Activated naive CD8-positive, alpha-beta T cell treated with anti-CD3 and anti-CD28 coated beads, Interleukin-2, amount 50 U/mL, for 24 hours (primary cell): Measurements from ENCODE around the gene IL1RAPL1.

ENCODE experiments used
- ATAC-seq: fragments of 150-1000 bp; cut with Tn5 transposase; one replicate; pipeline ENCODE4 v1.10.0; 2021
- DNase-seq: peaks from one replicate; pipeline ENCODE4 v3.0.0; 2021
- H3K27ac Mint-ChIP-seq: one replicate; pipeline ENCODE4 v1.8.0; 2021; ENCODE audit warnings: mild to moderate bottlenecking, mixed read lengths
- H3K27me3 Mint-ChIP-seq: one replicate; pipeline ENCODE4 v1.8.0; 2021; ENCODE audit warnings: mixed read lengths
- H3K36me3 Mint-ChIP-seq: one replicate; pipeline ENCODE4 v1.8.0; 2021; ENCODE audit warnings: low read depth, mixed read lengths
- H3K4me1 Mint-ChIP-seq: one replicate; pipeline ENCODE4 v1.8.0; 2021; ENCODE audit warnings: mixed read lengths
- H3K4me3 Mint-ChIP-seq: one replicate; pipeline ENCODE4 v1.8.0; 2021; ENCODE audit warnings: mild to moderate bottlenecking, moderate library complexity, mixed read lengths
- H3K9me3 Mint-ChIP-seq: one replicate; pipeline ENCODE4 v1.8.0; 2021; ENCODE audit warnings: mixed read lengths

The IL1RAPL1 gene

DNA sequence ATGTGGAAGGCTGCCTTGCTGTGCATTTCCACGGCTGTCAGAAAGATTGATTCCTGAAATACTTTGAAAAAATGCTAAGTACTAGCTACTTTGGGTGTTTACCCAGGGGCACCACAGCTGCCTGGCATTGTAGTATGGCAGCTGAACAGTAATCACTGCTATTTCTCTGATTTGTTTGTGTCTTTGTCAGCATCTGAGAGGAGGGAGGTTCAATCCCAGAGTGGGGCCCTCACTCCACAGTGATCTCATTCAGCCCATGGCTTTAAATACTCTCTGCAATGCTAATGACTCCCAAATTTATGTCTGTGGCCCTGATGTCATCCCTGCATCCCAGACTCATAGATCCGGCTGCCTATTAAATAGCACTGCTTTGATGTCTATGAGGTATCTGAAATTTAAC is 1052.9 kb downstream of the IL1RAPL1 start:
- H3K9me3 Mint-ChIP-seq: no peaks in the 10 kb centered on the region

DNA sequence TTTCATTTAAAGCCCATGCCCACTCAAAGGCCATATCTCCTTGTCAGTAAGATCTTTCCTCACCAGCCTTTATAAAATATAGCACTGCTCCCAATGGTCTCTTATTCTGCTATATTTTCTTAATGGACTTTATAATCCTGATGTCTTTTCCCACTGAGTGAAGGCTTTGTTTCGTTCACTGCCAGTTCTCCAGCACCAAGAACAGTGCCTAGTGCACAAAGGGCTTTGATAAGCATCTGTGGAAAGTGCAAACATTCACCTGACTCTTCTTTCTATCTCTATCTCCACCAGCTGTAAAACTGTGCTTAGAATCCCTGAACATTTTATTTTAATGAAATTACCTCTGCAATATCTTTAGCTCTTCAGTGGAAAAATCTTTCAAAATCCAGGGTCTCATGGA is 1054.2 kb downstream of the IL1RAPL1 start:
- DNase-seq (no peak), ATAC-seq (no peak)
- Mint-ChIP-seq H3K36me3 (no peaks in the 10 kb centered on the region), H3K4me3 (no peak overlapping the region), H3K27ac (no peak overlapping the region), H3K9me3 (no peaks in the 10 kb centered on the region), H3K27me3 (no peaks in the 10 kb centered on the region), H3K4me1 (no peaks in the 10 kb centered on the region)

More for the DNA sequence above, 1052.9 kb downstream of the IL1RAPL1 start:
- no peaks in the 10 kb centered on the region for H3K4me1 Mint-ChIP-seq
- no peaks in the 10 kb centered on the region for H3K27me3 Mint-ChIP-seq
- ATAC-seq: no peak
- H3K36me3 Mint-ChIP-seq: no peaks in the 10 kb centered on the region
- H3K27ac Mint-ChIP-seq: no peak overlapping the region
- no peak overlapping the region for H3K4me3 Mint-ChIP-seq
- no peak for DNase-seq

DNA sequence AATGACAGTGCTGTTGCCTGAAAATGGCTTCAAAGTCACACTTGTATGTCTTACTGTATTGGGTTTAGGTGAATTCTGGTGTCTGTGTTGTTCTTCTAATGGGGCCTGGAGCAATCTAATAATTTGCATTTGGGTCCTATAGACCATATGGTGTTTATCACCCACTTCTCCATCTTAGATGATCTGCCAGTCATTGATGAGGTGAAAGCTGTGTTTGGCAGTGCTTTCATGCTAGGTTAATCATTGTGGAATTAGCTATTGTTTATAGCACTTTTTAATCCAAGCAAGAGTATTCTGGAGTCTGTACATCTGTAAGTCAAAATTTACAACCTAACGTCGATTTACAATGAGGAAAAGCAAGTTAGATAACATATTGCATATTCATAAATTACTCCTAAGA is 1055.9 kb downstream of the IL1RAPL1 start:
- Mint-ChIP-seq H3K4me1 (no peaks in the 10 kb centered on the region), H3K36me3 (no peaks in the 10 kb centered on the region), H3K9me3 (no peaks in the 10 kb centered on the region), H3K27ac (no peak overlapping the region), H3K4me3 (no peak overlapping the region), H3K27me3 (no peaks in the 10 kb centered on the region)
- no peak for DNase-seq
- ATAC-seq: no peak

DNA sequence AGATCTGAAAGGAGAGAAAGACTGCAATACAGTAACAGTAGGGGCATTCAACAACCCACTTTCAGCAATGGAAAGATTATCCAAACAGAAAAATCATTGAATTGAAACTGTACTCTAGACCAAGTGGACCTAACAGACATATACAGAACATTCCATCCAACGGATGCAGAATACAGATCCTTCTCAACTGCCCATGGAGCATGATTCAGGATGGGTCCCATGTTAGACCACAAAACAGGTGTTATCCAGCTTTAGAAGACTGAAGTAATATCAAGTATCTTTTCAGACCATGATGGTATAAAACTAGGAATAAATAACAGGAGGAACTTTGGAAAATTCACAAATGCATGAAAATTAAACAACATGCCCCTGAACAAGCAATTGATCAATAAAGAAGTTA is 1060.9 kb downstream of the IL1RAPL1 start:
- H3K36me3 Mint-ChIP-seq: no peaks in the 10 kb centered on the region
- no peaks in the 10 kb centered on the region for H3K27me3 Mint-ChIP-seq
- ATAC-seq: no peak

DNA sequence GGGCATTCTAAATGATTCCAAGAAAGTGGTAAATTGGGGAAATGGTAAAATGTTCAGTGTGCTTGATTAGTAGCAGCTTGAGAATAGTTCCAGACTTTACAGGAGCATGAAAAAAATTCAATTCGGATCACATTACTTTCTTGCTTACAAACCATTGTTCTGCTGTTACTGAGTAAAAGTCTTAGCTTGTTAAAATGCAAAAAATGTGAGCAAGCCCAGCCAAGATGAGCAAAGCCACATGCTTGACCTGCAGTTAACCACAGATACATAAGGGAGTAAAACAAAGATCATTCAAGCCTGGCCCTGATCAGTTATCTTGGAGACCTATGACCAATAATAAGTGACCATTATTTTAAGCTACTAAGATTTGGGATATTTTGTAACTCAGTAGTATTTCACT is 1065.2 kb downstream of the IL1RAPL1 start:
- DNase-seq (no peak), ATAC-seq (no peak)
- no peaks in the 10 kb centered on the region for H3K4me1 Mint-ChIP-seq
- H3K27me3 Mint-ChIP-seq: no peaks in the 10 kb centered on the region
- no peak overlapping the region for H3K4me3 Mint-ChIP-seq
- no peak overlapping the region for H3K27ac Mint-ChIP-seq
- peaks cover 14% of the 10 kb centered on the region for H3K9me3 Mint-ChIP-seq
- no peaks in the 10 kb centered on the region for H3K36me3 Mint-ChIP-seq

More for the DNA sequence above, 1060.9 kb downstream of the IL1RAPL1 start:
- Mint-ChIP-seq H3K27ac (no peak overlapping the region), H3K4me1 (no peaks in the 10 kb centered on the region), H3K4me3 (no peak overlapping the region), H3K9me3 (peaks cover 6% of the 10 kb centered on the region)
- no peak for DNase-seq

DNA sequence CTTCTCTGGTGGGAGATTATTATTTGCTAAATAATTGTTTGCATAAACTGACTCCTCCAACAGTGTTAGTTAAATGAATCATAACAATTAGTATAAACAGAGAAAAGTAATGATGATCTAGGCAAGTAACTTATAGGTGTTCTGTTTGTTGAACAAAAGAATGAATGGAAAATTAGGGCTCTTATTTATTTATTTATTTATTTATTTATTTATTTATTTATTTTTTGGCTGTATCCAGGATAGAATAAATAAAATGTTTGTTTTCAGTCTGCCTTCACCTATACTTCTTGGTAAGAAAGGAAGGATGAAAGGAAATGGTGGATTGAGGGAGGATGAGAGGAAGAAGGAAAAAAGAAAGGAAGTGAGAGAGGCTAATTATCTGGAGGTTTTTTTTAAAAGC is 1066.5 kb downstream of the IL1RAPL1 start:
- Mint-ChIP-seq H3K4me1 (no peaks in the 10 kb centered on the region), H3K27ac (no peak overlapping the region), H3K9me3 (peaks cover 14% of the 10 kb centered on the region)

DNA sequence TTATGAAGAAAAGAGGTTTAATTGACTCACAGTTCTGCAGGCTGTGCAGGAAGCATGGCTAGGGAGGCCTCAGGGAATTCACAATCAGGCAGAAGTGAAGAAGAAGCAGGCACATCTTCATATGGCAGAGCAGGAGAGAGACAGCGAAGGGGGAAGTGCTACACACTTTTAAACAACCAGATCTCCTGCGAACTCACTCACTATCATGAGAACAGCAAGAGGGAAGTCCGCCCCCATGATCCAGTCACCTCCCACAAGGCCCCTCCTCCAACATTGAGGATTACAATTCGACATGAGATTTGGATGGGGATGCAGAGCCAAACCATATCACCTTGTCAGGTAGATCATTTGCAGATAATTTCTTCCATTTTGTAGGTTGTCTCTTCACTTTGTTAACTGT is 1072.7 kb downstream of the IL1RAPL1 start:
- Mint-ChIP-seq H3K27ac (no peak overlapping the region), H3K9me3 (peaks cover 8% of the 10 kb centered on the region), H3K4me3 (no peak overlapping the region), H3K4me1 (no peaks in the 10 kb centered on the region), H3K27me3 (no peaks in the 10 kb centered on the region), H3K36me3 (no peaks in the 10 kb centered on the region)
- no peak for ATAC-seq
- DNase-seq: no peak

More for the DNA sequence above, 1066.5 kb downstream of the IL1RAPL1 start:
- DNase-seq: no peak
- H3K27me3 Mint-ChIP-seq: no peaks in the 10 kb centered on the region
- no peak overlapping the region for H3K4me3 Mint-ChIP-seq
- no peaks in the 10 kb centered on the region for H3K36me3 Mint-ChIP-seq
- no peak for ATAC-seq

DNA sequence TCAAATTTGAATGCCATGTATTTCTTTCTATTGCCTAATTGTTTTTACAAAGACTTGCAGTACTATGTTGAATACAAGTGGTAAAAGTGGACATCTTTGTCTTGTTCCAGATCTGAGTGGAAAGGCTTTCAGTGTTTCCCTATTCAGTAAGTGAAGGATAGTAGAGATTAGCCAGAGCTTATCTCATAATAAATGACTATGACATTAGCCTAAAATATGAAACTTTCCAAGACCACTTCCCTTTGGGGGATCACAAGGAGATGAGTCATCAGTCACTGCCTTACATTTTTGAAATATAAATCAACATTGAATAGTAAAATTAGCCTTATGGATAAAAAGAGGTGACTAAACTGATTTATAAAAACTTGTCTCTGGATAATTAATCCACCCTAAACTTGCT is 1074.0 kb downstream of the IL1RAPL1 start:
- DNase-seq (no peak), ATAC-seq (no peak)
- Mint-ChIP-seq H3K4me3 (no peak overlapping the region), H3K27me3 (no peaks in the 10 kb centered on the region), H3K4me1 (no peaks in the 10 kb centered on the region), H3K36me3 (no peaks in the 10 kb centered on the region), H3K27ac (no peak overlapping the region), H3K9me3 (peaks cover 8% of the 10 kb centered on the region)

DNA sequence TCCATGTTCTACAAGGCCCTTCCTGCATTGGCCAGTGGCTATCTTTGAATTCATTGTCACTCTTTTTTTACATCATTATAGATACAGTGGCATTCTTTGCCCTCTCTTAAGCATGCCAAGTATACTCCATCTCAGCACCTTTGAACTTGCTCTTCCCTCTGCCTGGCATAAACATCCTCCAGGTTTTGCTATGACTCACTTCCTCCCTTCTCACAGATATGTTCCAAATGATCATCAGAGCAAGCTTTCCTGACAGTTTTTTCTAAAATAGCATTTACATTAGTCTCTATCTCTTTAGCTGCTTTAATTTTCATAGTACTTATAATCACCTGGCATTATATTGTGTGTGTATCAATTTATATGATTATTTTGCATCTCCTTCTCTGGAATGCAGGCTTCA is 1074.9 kb downstream of the IL1RAPL1 start:
- H3K36me3 Mint-ChIP-seq: no peaks in the 10 kb centered on the region
- no peak overlapping the region for H3K27ac Mint-ChIP-seq
- H3K27me3 Mint-ChIP-seq: no peaks in the 10 kb centered on the region
- no peaks in the 10 kb centered on the region for H3K4me1 Mint-ChIP-seq
- H3K4me3 Mint-ChIP-seq: no peak overlapping the region
- no peak for ATAC-seq
- H3K9me3 Mint-ChIP-seq: peaks cover 2% of the 10 kb centered on the region
- DNase-seq: no peak

DNA sequence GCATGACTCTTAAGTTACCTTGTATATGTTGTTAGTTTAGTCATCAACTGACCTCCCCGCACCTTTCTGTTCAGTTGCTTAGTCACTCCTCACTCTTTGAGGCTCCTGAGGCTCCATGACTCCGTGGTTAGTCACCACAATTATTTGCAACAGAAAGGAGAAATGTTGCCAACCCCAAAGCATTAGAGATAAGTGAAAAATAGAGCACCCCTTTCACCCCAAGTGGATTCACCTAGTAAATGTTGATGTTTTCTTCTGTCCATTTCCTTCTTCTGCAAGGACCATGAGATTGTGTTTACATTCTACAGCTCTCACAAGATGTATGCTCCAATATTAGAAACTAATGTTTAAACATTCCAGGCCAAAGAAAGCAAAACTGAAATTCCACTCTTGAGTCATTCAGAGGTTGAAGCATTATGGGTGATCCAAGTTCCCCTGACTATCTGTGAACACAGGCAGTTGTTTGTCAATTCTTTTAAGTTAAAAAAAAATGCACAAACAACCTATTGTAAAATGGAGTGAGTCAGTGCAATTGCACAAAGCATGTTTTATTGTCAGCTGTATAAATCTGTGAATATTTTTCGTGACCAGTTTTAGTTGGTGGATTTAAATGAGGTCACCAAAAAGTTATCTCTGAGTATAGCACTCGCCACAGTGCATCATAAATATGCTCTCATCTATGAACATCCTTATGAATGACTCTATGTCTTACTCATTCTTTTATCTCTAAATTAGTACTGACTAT is 1075.7 kb downstream of the IL1RAPL1 start:
- H3K27me3 Mint-ChIP-seq: no peaks in the 10 kb centered on the region
- no peak for DNase-seq
- H3K27ac Mint-ChIP-seq: no peak overlapping the region
- no peaks in the 10 kb centered on the region for H3K9me3 Mint-ChIP-seq
- H3K4me1 Mint-ChIP-seq: no peaks in the 10 kb centered on the region
- H3K36me3 Mint-ChIP-seq: no peaks in the 10 kb centered on the region
- ATAC-seq: no peak
- no peak overlapping the region for H3K4me3 Mint-ChIP-seq

DNA sequence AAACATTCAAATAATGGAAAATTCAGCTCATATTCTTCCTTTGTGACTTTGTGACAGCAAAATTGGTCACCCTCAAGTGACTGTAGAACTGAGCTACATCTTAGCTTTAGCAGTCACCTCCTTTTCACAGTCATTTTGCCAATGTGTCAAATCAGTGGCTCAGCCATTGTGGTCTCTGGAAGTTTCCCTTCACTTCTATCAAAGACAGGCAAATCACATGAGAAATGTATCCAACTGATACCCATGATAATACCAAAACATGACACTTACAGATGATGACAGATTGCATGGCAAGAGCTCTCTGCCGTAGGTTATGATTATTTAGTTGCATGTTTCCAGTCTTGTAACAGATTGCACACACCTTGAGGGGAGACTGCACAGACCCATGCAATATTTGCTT is 1078.3 kb downstream of the IL1RAPL1 start:
- H3K27me3 Mint-ChIP-seq: no peaks in the 10 kb centered on the region
- no peak overlapping the region for H3K4me3 Mint-ChIP-seq
- no peak for DNase-seq
- H3K27ac Mint-ChIP-seq: no peak overlapping the region
- no peaks in the 10 kb centered on the region for H3K9me3 Mint-ChIP-seq
- no peaks in the 10 kb centered on the region for H3K36me3 Mint-ChIP-seq
- no peak for ATAC-seq
- H3K4me1 Mint-ChIP-seq: no peaks in the 10 kb centered on the region

DNA sequence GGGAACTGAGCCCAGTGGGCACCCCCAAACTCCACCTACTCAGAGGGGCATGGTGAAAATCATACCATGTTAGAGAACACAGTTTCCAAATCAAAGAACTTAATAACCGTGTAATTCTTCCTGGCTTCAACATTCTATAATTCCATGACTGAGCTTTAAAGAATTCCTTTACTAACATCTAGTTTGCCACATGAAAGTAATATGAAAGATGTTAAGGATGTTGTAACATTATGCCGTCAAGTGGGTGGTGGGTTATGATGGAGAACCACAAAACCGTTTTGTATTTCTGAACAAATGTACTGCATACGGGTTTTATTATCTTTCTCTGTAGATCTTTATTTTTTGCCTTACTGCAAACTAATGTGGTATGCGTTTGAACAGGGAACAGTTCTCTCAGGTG is 1079.1 kb downstream of the IL1RAPL1 start:
- DNase-seq: no peak

DNA sequence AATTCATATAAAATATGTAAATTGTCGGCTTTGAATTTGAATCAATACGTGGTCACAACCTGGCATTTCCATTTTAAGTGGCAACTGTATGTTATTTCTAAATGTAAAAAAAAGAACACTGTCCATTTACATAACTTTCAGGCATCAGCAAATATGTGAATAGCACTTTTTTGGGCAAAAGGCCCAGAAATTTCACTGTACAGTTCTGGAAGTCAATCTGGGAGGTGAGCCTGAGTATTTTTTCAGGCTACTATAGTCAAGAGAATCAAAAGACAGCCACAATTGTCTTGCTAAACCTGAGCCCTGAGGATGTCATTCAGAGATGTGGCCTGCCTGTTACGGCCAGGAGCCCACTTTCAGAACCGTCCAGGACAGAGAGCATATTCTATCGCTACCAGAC is 1084.2 kb downstream of the IL1RAPL1 start:
- no peak overlapping the region for H3K27ac Mint-ChIP-seq
- no peaks in the 10 kb centered on the region for H3K27me3 Mint-ChIP-seq
- no peak overlapping the region for H3K4me3 Mint-ChIP-seq
- H3K4me1 Mint-ChIP-seq: no peaks in the 10 kb centered on the region
- ATAC-seq: no peak
- DNase-seq: no peak
- H3K9me3 Mint-ChIP-seq: no peaks in the 10 kb centered on the region
- no peaks in the 10 kb centered on the region for H3K36me3 Mint-ChIP-seq

More for the DNA sequence above, 1079.1 kb downstream of the IL1RAPL1 start:
- no peak for ATAC-seq
- no peak overlapping the region for H3K27ac Mint-ChIP-seq
- H3K27me3 Mint-ChIP-seq: no peaks in the 10 kb centered on the region
- no peaks in the 10 kb centered on the region for H3K36me3 Mint-ChIP-seq
- H3K4me3 Mint-ChIP-seq: no peak overlapping the region
- H3K4me1 Mint-ChIP-seq: no peaks in the 10 kb centered on the region
- H3K9me3 Mint-ChIP-seq: no peaks in the 10 kb centered on the region

DNA sequence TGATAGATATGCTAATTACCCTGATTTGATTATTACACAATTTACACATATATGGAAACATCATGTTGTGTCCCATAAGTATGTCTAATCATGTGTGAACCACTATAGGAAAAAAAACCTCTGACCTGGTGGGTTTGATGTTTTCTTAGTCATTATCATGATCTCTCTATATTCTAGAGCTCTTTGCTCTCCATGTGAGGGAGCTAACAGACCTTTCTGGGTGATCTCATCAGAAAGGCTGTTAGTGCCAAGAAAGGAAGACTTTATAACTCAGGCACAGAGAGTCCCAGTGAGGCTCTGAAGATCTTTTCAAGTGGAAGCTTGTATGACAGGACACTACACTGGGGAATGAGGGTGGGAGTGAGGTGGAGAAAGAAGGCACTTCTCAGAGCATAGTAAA is 1100.4 kb downstream of the IL1RAPL1 start:
- Mint-ChIP-seq H3K27ac (no peak overlapping the region), H3K9me3 (no peaks in the 10 kb centered on the region), H3K4me3 (no peak overlapping the region), H3K4me1 (no peaks in the 10 kb centered on the region), H3K36me3 (no peaks in the 10 kb centered on the region), H3K27me3 (no peaks in the 10 kb centered on the region)
- no peak for DNase-seq
- ATAC-seq: no peak

DNA sequence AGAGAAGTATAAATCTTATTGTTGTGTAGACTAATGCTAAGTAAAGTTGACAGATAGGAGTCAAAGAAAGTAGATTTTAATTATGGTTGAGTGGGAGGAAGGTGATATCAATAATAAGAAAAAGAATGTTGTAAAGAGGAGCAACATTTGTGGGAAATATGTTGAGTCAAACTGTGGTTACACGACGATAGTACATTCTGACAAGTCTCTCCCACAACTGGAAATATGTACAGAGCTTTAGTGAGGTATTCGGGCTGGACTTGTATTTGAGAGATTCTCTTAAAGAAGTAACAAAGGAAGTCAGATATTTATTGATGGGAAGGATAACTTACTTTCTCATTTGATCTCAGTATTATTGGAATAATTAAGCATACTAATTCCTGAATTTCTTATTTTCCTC is 1102.8 kb downstream of the IL1RAPL1 start:
- DNase-seq (no peak), ATAC-seq (no peak)
- Mint-ChIP-seq H3K27me3 (no peaks in the 10 kb centered on the region), H3K4me1 (no peaks in the 10 kb centered on the region), H3K4me3 (no peak overlapping the region), H3K27ac (no peak overlapping the region), H3K9me3 (no peaks in the 10 kb centered on the region), H3K36me3 (no peaks in the 10 kb centered on the region)

DNA sequence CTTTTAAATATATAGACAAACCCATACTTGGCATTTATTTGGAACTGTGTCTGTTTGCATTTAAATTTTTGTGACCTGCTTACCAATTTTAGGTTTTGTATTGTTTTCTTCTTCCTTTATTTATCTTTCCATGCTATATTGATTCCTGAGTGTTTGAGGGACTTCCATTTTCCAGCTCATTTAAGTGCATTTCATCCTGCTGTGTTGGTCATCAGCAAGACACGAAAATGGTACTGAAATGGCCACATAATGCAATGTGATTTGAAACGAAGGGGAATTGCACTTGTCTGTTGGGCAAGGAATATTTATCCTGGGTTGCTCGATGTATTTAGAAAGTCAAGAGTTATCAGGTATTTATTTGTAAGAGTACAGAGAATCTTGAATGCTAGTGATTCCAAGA is 1103.8 kb downstream of the IL1RAPL1 start:
- Mint-ChIP-seq H3K4me1 (no peaks in the 10 kb centered on the region), H3K27ac (no peak overlapping the region), H3K36me3 (no peaks in the 10 kb centered on the region), H3K27me3 (no peaks in the 10 kb centered on the region), H3K9me3 (no peaks in the 10 kb centered on the region), H3K4me3 (no peak overlapping the region)
- ATAC-seq: no peak
- no peak for DNase-seq
